Caco-2 (cell line): ENCODE measurements around the gene AIPL1. TPM values are rescaled to one million over a fixed set of nuclear protein-coding genes. Genes with fewer than 3 reads are reported as not detected.

ENCODE experiments used
- BruUV-seq: library from RNA; stranded (reverse); fragments of 400-500 nt; replicated peaks from 2 replicates; lab custom pipeline; 2021; lab: Mats Ljungman, UMichigan
- CTCF ChIA-PET: fragments of 300-600 bp; sonication (Branson Sonifier 250); formaldehyde crosslinking; loops from one replicate; lab custom pipeline; 2022; ENCODE audit warnings: antibody characterized with exemption; lab: Charles Lee
- POLR2A ChIA-PET: fragments of 300-600 bp; sonication (Branson Sonifier 250); formaldehyde crosslinking; loops from one replicate; lab custom pipeline; 2022; ENCODE audit warnings: antibody characterized with exemption; lab: Charles Lee
- DNase-seq, 2 experiments: peaks; one replicate each; pipeline versions ENCODE4 v3.0.0 to v3.0.0-alpha.2; 2020 to 2022
- H3K27me3 ChIP-seq: replicated peaks from 2 replicates; pipeline ENCODE4 v1.6.0; 2011; ENCODE audit warnings: low read length; ENCODE audit not compliant: control insufficient read depth, insufficient read depth
- H3K36me3 ChIP-seq: 2 replicates; pipeline ENCODE4 v1.5.1; 2011; ENCODE audit warnings: low read length; ENCODE audit not compliant: control insufficient read depth, insufficient read depth
- H3K4me1 ChIP-seq: fragments of 250-450 bp; sonication (Bioruptor Pico); 2 replicates; pipeline ENCODE4 v1.5.1; 2020; ENCODE audit warnings: mild to moderate bottlenecking
- H3K4me3 ChIP-seq: 2 replicates; pipeline ENCODE4 v1.5.1; 2011; ENCODE audit warnings: low read depth, mild to moderate bottlenecking, control low read depth, low read length
- H3K9me3 ChIP-seq: fragments of 250-450 bp; sonication (Bioruptor Pico); 2 replicates; pipeline ENCODE4 v1.5.1; 2020; ENCODE audit warnings: mild to moderate bottlenecking, moderate library complexity
- H3K27ac Mint-ChIP-seq: one replicate; pipeline ENCODE4 v1.8.0; 2022; ENCODE audit warnings: mixed read lengths; ENCODE audit not compliant: unreplicated experiment
- H3K27me3 Mint-ChIP-seq: one replicate; pipeline ENCODE4 v1.8.0; 2022; ENCODE audit warnings: mixed read lengths; ENCODE audit not compliant: insufficient read depth, unreplicated experiment
- H3K36me3 Mint-ChIP-seq: one replicate; pipeline ENCODE4 v1.8.0; 2022; ENCODE audit warnings: mild to moderate bottlenecking, mixed read lengths; ENCODE audit not compliant: insufficient read depth, unreplicated experiment
- H3K4me1 Mint-ChIP-seq: one replicate; pipeline ENCODE4 v1.8.0; 2022; ENCODE audit warnings: low read depth, mixed read lengths; ENCODE audit not compliant: unreplicated experiment
- H3K4me3 Mint-ChIP-seq: one replicate; pipeline ENCODE4 v1.8.0; 2022; ENCODE audit warnings: mild to moderate bottlenecking, moderate library complexity, mixed read lengths; ENCODE audit not compliant: unreplicated experiment
- H3K9me3 Mint-ChIP-seq: one replicate; pipeline ENCODE4 v1.8.0; 2022; ENCODE audit warnings: mixed read lengths; ENCODE audit not compliant: unreplicated experiment
- intact Hi-C: fragments of 100-400 bp; cut with micrococcal nuclease; formaldehyde crosslinking; loops from one replicate; pipeline ENCODE4 v1.10.0; 2022; ENCODE audit not compliant: unreplicated experiment
- total RNA-seq: library from RNA; stranded (reverse); gene quantifications from 2 replicates; pipeline ENCODE4 v1.2.3, GENCODE V29; 2022
- TF ChIP-seq, protein P1 (sequence below), 2 experiments: fragments of 200-600 bp in 1 of 2; IDR thresholded peaks; 1 replicate in 1 of 2; 2 replicates in 1 of 2; pipeline versions ENCODE4 v1.5.1 to v1.8.0; 2011 to 2022; ENCODE audit warnings: antibody characterized with exemption in 1 of 2, control low read depth in 1 of 2, inconsistent platforms in 1 of 2, low read depth in 1 of 2, low read length in 1 of 2, mild to moderate bottlenecking in 1 of 2, moderate library complexity in 1 of 2; ENCODE audit not compliant: insufficient read depth in 1 of 2, severe bottlenecking in 1 of 2, unreplicated experiment in 1 of 2

The AIPL1 gene
- total RNA-seq, 1 experiment from 2014 or later, result not detected

DNA sequence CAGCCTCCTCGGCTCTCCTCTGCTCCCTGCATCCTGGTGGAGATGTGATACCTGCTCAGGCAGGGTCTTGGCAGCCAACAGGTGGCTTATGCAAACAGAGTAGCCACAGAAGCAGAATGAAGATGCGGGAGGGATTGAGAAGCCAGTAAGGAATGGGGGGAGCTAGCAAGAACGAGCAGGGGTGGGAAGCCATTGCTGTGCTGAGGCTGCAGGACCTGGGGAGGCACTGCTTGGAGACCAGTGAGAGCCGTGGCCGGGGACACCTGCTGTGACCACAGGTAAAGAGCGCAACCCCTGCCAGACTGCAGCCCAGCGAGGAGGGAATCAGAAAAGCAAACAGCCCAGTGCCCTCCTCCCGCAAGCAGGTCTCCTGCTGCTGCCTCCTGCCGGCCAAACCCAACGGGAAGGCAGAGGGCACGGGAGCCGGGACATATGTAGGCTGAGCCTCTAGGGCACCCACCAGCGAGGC, 14.7 kb downstream of the AIPL1 start:
- POLR2A ChIA-PET, result no interaction called here
- Histone ChIP-seq H3K9me3 (no peaks in the 10 kb centered on the region), H3K36me3 (no peaks in the 10 kb centered on the region), H3K27me3 (no peaks in the 10 kb centered on the region), H3K4me1 (no peaks in the 10 kb centered on the region), H3K4me3 (no peak overlapping the region)
- intact Hi-C loops, result loop anchor here (5.0 kb wide), 2 partner anchors 143 to 833 kb away; no protein-coding TSS in a partner anchor
- Mint-ChIP-seq H3K36me3 (no peaks in the 10 kb centered on the region), H3K4me3 (no peak overlapping the region), H3K27ac (no peak overlapping the region), H3K9me3 (no peaks in the 10 kb centered on the region), H3K27me3 (no peaks in the 10 kb centered on the region), H3K4me1 (no peaks in the 10 kb centered on the region)
- TF ChIP-seq, protein P1, sequence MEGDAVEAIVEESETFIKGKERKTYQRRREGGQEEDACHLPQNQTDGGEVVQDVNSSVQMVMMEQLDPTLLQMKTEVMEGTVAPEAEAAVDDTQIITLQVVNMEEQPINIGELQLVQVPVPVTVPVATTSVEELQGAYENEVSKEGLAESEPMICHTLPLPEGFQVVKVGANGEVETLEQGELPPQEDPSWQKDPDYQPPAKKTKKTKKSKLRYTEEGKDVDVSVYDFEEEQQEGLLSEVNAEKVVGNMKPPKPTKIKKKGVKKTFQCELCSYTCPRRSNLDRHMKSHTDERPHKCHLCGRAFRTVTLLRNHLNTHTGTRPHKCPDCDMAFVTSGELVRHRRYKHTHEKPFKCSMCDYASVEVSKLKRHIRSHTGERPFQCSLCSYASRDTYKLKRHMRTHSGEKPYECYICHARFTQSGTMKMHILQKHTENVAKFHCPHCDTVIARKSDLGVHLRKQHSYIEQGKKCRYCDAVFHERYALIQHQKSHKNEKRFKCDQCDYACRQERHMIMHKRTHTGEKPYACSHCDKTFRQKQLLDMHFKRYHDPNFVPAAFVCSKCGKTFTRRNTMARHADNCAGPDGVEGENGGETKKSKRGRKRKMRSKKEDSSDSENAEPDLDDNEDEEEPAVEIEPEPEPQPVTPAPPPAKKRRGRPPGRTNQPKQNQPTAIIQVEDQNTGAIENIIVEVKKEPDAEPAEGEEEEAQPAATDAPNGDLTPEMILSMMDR (IDR thresholded peaks at IDR 0.05; ENCODE audit: insufficient read depth in 1 of 2, low read depth in 1 of 2, low read length in 1 of 2, severe bottlenecking in 1 of 2, unreplicated experiment in 1 of 2), result no peak
- CTCF ChIA-PET, result no interaction called here
- DNase-seq, result no peak
- no TSS peak for BruUV-seq

DNA sequence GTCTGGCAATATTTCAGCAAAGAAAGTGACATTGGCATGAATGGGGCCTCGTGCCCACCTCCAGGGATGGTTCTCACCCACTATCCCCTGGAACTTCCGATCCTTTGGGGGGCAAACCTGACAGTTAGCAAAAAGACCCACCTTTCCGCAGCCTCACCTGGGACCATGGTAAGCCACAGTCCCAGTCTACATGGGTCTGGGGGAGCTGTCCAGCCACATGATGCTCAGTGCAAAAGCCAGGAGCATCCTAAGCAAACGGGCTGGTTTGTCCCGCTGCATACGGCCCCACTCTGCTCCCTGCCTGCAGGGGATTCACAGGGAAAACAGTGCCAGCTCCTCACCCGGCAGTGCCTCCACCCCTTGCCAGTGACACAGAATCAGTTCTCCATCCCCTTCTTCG, 19.3 kb downstream of the AIPL1 start:
- no peaks in the 10 kb centered on the region for H3K36me3 ChIP-seq
- Mint-ChIP-seq H3K27ac (no peak overlapping the region), H3K36me3 (no peaks in the 10 kb centered on the region), H3K4me1 (no peaks in the 10 kb centered on the region), H3K4me3 (no peak overlapping the region), H3K27me3 (peaks cover 3% of the 10 kb centered on the region), H3K9me3 (no peaks in the 10 kb centered on the region)
- H3K27me3 ChIP-seq, result no peaks in the 10 kb centered on the region
- no TSS peak for BruUV-seq
- no peak for DNase-seq
- ChIA-PET POLR2A (no interaction called here), CTCF (no interaction called here)
- H3K4me1 ChIP-seq, result no peaks in the 10 kb centered on the region
- H3K9me3 ChIP-seq, result no peaks in the 10 kb centered on the region
- TF ChIP-seq, protein P1 (IDR thresholded peaks at IDR 0.05; ENCODE audit: insufficient read depth in 1 of 2, low read depth in 1 of 2, low read length in 1 of 2, severe bottlenecking in 1 of 2, unreplicated experiment in 1 of 2), result no peak
- H3K4me3 ChIP-seq, result no peak overlapping the region
- intact Hi-C loops, result no loop called here

DNA sequence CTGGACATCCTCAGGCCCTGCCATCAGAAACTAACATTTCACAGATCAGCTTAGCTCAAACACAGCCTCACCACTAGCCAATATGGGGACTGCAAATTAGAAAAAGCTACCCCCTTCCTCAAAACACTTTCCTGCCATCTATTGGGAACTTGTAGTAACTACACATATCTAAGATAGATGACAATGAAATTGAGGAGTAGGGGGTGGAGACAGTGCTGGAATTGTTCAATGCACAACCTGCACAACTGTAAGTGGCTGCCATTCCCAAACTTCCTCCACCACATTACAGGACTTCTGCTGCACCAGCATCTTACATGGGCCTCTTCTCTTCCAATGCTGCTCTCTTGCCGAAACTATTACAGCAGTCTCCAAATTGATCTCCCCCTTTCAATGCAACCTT, 21.9 kb downstream of the AIPL1 start:
- DNase-seq, result no peak
- Histone ChIP-seq H3K9me3 (no peaks in the 10 kb centered on the region), H3K27me3 (no peaks in the 10 kb centered on the region), H3K36me3 (no peaks in the 10 kb centered on the region), H3K4me1 (no peaks in the 10 kb centered on the region), H3K4me3 (no peak overlapping the region)
- BruUV-seq, result no TSS peak
- POLR2A ChIA-PET, result no interaction called here
- Mint-ChIP-seq H3K4me3 (no peak overlapping the region), H3K9me3 (no peaks in the 10 kb centered on the region), H3K27me3 (peaks cover 6% of the 10 kb centered on the region), H3K27ac (no peak overlapping the region), H3K4me1 (no peaks in the 10 kb centered on the region), H3K36me3 (no peaks in the 10 kb centered on the region)
- intact Hi-C loops, result no loop called here
- CTCF ChIA-PET, result no interaction called here
- TF ChIP-seq, protein P1 (IDR thresholded peaks at IDR 0.05; ENCODE audit: insufficient read depth in 1 of 2, low read depth in 1 of 2, low read length in 1 of 2, severe bottlenecking in 1 of 2, unreplicated experiment in 1 of 2), result peak in 1 of 2 experiments; percentile 32
